Right renal cortex interstitium (tissue), 3 donors: ENCODE data around the gene SEL1L. TPM values are rescaled to one million over a fixed set of nuclear protein-coding genes. Genes with fewer than 3 reads are reported as not detected.
"Not testable (repeated sequence)": the region's sequence is repeated elsewhere in the genome, so short reads cannot be mapped to it uniquely, and the experiment has no call there.

Experiments
- DNase-seq, 3 donors: peaks; one replicate each; pipeline ENCODE4 v3.0.0-alpha.2; 2013; ENCODE audit warnings: low read depth in 3 of 3, low spot score in 2 of 3
- polyA plus RNA-seq, 3 donors: library from polyadenylated mRNA; unstranded; fragments of 120-200 nt; gene quantifications; one replicate each; pipeline ENCODE4 v1.2.1, GENCODE V29; 2013; ENCODE audit not compliant: insufficient read length in 3 of 3

The SEL1L gene
- polyA plus RNA-seq, 3 donors = 78.0 to 87.4 (median 85.8) TPM

DNA sequence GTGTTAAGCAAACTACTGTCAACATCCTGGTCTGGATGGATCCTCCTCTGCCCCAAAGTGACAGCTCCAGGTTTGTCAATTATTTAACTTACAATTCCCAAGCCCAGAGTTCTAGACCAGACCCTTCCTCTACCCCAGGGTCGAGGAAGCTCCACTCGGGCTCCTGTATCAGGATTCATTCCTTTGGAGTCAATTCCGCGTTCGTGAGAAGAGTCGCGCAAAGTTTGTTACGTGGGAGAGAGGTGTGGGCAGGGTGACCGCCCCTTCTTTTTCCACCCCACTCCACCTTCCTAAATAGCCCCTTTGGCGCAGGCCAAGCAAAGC lies 479 bp downstream of the SEL1L start:
- no peak for DNase-seq

DNA sequence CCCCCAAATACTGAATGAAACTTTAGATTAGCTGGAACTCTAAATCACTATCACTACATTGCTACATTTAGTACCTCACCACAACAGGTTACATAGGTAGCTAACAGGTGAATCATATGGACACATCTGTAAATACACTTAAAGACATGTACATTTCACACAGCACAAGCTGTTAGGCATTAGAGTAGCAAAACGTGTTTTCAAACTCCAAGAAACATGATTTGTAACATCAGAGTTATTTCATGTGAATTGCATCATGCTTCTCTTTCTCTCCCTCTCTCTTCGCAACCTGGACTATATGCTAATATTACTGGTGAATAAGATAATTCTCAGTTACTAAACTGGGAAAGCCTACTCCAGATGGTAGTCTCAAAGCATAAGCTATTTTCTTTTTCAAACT lies 4.3 kb downstream of the SEL1L start:
- DNase-seq = no peak

DNA sequence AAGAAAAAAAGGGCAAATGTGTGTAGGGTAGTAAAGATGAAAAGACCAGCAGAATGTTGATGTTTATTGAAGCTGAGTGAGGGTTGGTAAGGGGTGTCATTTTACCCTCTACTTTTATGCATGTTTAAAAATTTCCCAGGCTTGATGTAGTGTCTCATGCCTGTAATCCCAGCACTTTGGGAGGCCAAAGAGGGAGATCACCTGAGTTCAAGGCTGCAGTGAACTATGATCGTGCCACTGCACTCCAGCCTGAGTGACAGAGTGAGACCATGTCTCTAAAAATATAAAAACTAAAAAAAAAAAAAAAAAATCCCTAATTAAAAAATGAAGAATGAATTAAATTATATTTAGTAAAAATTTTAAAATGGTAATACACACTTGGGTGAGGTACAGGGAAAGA lies 8.5 kb downstream of the SEL1L start:
- no peak for DNase-seq

DNA sequence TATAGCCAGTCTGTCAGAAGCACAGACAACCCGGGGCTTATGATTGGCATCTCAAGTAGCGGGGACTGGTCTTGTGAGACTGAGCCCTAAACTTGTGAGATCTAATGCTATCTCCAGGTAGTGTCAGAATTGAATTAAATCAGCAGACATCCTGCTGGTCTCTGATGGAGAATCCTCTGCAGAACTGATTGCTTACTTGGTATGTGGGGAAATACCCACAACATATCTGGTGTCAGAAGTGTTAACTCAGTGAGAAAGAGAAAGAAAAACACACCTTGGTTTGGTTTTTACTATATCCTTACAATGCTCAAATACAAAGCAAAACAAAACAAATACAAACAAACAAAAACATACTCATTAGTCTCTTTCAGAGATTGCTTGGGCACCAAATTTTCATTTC lies 10.0 kb downstream of the SEL1L start:
- no peak for DNase-seq

GRCh38 chr14:81523016-81523415 lies 10.6 kb downstream of the SEL1L start:
- no peak for DNase-seq

- no peak for DNase-seq
These were observed 12.3 kb downstream of the SEL1L start for GRCh38 chr14:81521356-81521755.

DNA sequence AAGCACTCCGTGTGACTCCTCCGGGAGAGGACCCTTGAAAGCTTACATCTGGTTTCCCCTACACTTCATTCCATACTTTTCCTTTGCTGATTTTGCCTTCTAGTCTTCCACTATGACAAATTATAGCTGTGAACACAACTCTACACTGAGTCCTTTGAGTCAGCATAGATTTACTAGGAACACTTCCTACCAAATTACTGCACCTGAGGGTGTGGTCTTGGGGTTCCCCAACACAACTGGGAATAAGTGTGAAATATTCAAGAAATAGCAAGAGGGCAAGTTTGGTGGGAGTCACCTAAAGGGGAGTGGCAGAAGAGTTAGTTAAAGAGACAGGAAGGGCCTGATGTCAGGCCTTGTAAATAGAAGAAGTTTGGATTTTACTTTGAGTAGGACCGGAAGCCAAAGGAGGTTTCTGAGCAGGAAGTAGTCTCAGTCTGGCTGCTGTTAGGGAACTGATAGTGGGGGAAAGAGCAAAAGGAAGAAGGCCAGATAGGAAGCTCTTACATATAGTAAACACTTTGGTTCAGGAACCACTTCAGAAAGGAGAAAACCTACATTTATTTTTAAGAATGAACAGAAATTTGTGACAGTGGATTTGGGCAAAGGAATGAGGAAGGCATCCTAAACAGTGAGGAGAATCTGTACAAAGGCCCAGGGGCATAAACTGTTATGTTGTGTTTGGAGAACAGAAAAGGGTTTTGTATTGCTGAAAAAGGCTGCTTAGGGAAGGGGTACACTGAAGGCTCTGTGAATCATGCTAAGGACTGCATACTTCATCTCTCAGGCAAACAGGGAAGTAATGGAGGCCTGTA lies 14.2 kb downstream of the SEL1L start:
- DNase-seq = no peak

DNA sequence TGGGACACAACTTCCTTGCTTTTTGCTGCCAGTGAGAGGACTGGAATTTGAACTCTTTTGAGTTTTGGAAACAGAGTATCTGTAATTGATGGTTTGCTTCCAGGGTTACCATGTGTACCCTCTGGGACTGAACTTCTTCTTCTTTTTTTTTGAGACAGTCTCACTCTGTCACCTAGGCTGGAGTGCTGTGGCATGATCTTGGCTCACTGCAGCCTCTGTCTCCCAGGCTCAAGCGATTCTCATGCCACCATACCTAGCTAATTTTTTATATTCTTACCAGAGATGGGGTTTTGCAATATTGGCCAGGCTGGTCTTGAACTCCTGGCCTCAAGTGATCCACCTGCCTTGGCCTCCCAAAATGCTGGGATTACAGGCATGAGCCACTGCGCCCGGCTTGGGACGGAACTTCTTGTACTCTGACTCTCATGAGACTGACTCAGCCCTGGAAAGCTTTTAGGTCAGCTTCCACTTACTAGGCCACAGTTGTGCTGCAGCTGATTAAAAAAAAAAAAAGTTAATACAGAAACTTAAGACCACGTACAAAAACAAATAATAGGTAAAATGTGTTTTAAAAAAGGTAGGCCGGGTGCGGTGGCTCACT lies 15.8 kb downstream of the SEL1L start:
- no peak for DNase-seq

DNA sequence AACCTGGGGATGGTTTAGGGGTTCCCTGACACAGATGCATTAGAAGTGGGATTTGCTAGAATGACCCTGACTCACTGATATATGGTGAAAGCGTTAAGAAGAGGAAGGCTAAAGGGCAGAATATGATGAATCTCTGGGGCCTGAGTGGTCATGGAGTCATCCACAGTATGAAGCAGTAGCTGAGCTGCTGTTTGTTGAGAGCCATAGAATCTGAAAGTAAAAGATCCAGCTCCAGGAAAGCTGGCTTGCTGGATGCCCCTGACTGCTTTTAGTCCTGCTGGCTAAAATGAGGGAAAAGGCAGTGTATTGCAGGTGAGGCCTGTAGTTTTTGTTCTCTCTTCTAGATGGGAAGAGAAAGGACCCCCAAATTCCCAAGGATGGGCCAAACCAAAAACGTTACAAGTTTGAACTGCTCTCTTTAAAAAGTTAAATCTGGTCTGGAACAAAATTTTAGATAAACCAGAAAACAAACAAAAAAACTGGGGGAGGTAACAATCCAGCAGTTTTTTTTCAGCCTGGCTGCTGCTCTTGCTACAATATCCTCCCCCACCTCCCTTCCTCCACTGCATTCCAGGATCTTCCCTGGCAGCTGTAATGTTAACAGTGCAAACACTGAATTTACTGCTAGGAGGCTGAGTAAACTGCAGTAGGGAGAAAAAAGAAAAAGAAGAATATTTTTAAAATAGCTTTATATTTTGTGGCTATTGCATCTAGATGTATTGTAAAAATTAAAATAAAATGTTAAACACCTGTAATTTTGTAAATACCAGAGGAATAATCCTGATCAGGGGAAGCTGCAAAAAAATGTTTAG lies 16.5 kb downstream of the SEL1L start:
- peak; percentile 40 to 68 (median 59) for DNase-seq

- not testable (repeated sequence) for DNase-seq
These were observed 17.7 kb downstream of the SEL1L start for GRCh38 chr14:81515927-81516326.

DNA sequence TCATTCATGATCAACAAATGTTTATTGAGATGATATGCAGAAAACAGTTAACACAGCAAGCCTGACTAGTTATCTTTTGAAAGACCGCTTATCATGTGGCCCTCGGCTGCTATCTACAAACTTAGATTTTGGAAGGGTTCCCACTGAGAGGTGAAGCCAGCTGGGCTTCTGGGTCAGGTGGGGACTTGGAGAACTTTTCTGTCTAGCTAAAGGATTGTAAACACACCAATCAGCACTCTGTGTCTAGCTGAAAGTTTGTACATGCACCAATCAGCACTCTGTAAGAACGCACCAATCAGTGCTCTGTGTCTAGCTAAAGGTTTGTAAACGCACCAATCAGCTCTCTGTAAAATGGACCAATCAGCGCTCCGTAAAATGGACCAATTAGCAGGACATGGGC lies 20.8 kb downstream of the SEL1L start:
- DNase-seq = not testable (repeated sequence)

DNA sequence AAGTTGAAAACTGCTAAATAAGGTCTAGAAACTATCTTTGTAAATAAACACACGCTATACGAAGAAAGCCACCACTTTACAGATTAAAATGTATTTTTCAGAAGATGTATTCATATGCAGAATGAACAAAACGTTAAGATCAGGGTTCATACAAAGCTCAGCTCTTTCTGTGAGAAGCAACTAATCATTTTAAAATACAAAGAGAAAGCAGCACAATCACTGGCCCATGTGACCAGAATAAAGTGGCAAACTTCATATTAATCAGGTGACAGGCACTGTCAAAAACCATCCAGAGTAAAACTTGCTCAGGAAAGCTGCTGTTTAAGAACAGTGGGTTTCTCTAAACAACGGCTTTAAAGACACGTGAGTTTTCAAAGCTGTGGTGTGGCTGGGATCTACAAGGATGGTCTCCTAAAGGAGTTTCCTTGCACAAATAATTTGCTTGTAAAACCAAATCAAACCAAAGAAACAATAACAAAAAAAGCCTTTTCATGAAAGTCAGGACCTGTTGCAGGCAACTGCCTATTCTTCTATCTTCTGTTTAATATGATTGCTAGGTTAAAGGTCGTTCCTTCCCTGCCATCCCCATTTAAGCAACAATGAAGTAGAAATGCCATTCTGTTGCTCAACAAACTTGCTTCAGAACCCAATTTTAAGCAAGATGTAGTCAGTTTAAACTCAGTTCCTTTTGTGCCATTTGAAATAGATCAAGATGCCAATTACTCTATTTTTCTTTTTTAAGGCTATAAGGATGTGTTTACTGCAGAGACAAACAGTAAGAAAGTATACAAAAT lies 22.3 kb downstream of the SEL1L start:
- DNase-seq = no peak

GRCh38 chr14:81509838-81510452 lies 23.7 kb downstream of the SEL1L start:
- DNase-seq = no peak

- no peak for DNase-seq
These were observed 24.3 kb downstream of the SEL1L start for GRCh38 chr14:81509321-81509720.

DNA sequence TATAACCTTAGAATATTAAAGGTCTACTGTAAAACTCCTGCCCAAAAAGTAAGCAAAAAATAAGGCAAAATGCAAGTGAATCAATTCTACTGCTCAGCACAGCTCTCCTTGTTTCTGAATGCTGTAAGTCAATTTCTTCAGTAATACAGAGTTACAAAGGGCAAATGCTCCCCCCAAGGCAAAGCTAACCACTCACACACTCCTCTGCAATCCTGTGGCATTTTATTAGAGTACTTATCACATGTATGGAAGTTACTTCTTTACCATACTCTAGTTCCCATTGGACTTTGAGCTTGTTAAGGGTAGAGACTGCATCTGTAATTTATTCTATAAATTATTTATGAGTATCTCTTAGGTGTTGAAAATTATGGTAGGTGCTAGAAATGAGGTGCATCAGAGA lies 27.2 kb downstream of the SEL1L start:
- DNase-seq = no peak

DNA sequence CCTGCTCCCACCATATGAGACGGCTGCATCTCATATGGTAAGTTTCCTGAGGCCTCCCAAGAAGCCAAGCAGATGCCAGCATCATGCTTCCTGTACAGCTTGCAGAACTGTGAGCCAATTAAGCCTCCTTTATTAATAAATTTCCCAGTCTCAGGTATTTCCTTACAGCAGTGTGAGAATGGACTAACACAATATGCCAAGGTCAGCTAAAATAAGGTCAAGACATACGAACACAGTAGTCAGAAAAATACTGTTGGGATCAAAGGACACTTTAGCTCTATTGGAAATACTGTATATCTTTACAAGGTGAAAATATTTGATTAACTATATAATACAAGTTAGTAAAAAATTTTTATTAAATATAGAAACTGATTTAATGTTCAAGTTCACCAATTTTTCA lies 28.8 kb downstream of the SEL1L start:
- DNase-seq = no peak

- no peak for DNase-seq
These were observed 47.9 kb downstream of the SEL1L start for GRCh38 chr14:81485781-81486180.

- no peak for DNase-seq
These were observed 48.3 kb downstream of the SEL1L start for GRCh38 chr14:81485372-81485771.

- DNase-seq = no peak
These were observed 49.5 kb downstream of the SEL1L start for GRCh38 chr14:81484120-81484519.

GRCh38 chr14:81480741-81481140 lies 52.9 kb downstream of the SEL1L start:
- no peak for DNase-seq

- DNase-seq = no peak
These were observed 55.2 kb downstream of the SEL1L start for GRCh38 chr14:81478446-81478845.
